Fibroblast of the aortic adventitia (primary cell): ENCODE data around the gene HS3ST3A1. TPM values are rescaled to one million over a fixed set of nuclear protein-coding genes. Genes with fewer than 3 reads are reported as not detected.

Experiments used
- DNase-seq: peaks from one replicate; pipeline ENCODE4 v3.0.0-alpha.2; 2010; ENCODE audit warnings: low read depth
- H3K4me3 ChIP-seq: 2 replicates; pipeline ENCODE4 v1.5.1; 2011; ENCODE audit warnings: low read depth, mild to moderate bottlenecking, control low read depth, low read length, moderate library complexity
- CTCF ChIP-seq: IDR thresholded peaks from 2 replicates; pipeline ENCODE4 v1.5.1; 2011; ENCODE audit warnings: mild to moderate bottlenecking, low read length, control low read depth, inconsistent platforms; ENCODE audit not compliant: insufficient read depth
- total RNA-seq: library from RNA; depleted of rRNA; stranded (reverse); fragments of >200 nt; gene quantifications from 2 replicates; pipeline ENCODE4 v1.2.3, GENCODE V29; 2012; ENCODE audit warnings: low replicate concordance

The HS3ST3A1 gene
- total RNA-seq, 1 donor, result 9.2 TPM

GRCh38 chr17:13568582-13569397, 32.9 kb downstream of the HS3ST3A1 start:
- TF ChIP-seq CTCF, result no peak
- peak; percentile 55 for DNase-seq
- H3K4me3 ChIP-seq, result no peak overlapping the region

GRCh38 chr17:13563866-13564265, 37.9 kb downstream of the HS3ST3A1 start:
- DNase-seq, result no peak
- no peak for TF ChIP-seq CTCF
- no peak overlapping the region for H3K4me3 ChIP-seq

GRCh38 chr17:13562271-13562800, 39.4 kb downstream of the HS3ST3A1 start:
- no peak for DNase-seq
- no peak for TF ChIP-seq CTCF
- H3K4me3 ChIP-seq, result peak overlapping the region; percentile 38

- peak; percentile 93 for DNase-seq
- no peak overlapping the region for H3K4me3 ChIP-seq
- TF ChIP-seq CTCF, result no peak
Observed at GRCh38 chr17:13561606-13562270, 40.0 kb downstream of the HS3ST3A1 start.

- TF ChIP-seq CTCF, result no peak
- DNase-seq, result no peak
Observed at GRCh38 chr17:13560935-13561334, 40.8 kb downstream of the HS3ST3A1 start.

GRCh38 chr17:13558588-13558987, 43.1 kb downstream of the HS3ST3A1 start:
- H3K4me3 ChIP-seq, result no peak overlapping the region
- DNase-seq, result no peak
- no peak for TF ChIP-seq CTCF

More at GRCh38 chr17:13560935-13561334, 40.8 kb downstream of the HS3ST3A1 start:
- no peak overlapping the region for H3K4me3 ChIP-seq
